OCI-LY1 (cell line): ENCODE results near the gene SGCD.

Experiments used
- H2AFZ ChIP-seq: fragments of 200-600 bp; sonication (generic), shearing (Covaris generic); 2 replicates; pipeline ENCODE4 v1.6.0; 2014; ENCODE audit warnings: antibody characterized with exemption, mild to moderate bottlenecking, low read length
- H3F3A ChIP-seq: fragments of 200-600 bp; sonication (generic), shearing (Covaris generic); 2 replicates; pipeline ENCODE4 v1.6.0; 2014; ENCODE audit warnings: mild to moderate bottlenecking, antibody characterized with exemption, low read length, moderate library complexity; ENCODE audit not compliant: insufficient read depth
- H3K27ac ChIP-seq: fragments of 200-600 bp; sonication (generic); 2 replicates; pipeline ENCODE4 v1.5.1; 2014; ENCODE audit warnings: low read length, mixed run types, mild to moderate bottlenecking, low read depth; ENCODE audit not compliant: poor library complexity, severe bottlenecking
- H3K27me3 ChIP-seq: fragments of 200-600 bp; sonication (generic); 2 replicates; pipeline ENCODE4 v1.6.0; 2014; ENCODE audit warnings: antibody characterized with exemption, mild to moderate bottlenecking, low read length, moderate library complexity; ENCODE audit not compliant: insufficient read depth
- H3K36me3 ChIP-seq: fragments of 200-600 bp; sonication (generic); 2 replicates; pipeline ENCODE4 v1.6.1; 2014; ENCODE audit warnings: mild to moderate bottlenecking, antibody characterized with exemption, low read length, moderate library complexity, mixed read lengths; ENCODE audit not compliant: insufficient read depth
- H3K4me1 ChIP-seq: fragments of 200-600 bp; sonication (generic); 2 replicates; pipeline ENCODE4 v1.5.1; 2014; ENCODE audit warnings: mild to moderate bottlenecking, low read length, moderate library complexity; ENCODE audit not compliant: insufficient read depth, severe bottlenecking
- H3K4me2 ChIP-seq: fragments of 200-600 bp; sonication (generic), shearing (Covaris generic); 2 replicates; pipeline ENCODE4 v1.6.1; 2014; ENCODE audit warnings: low read length
- H3K4me3 ChIP-seq: fragments of 200-600 bp; sonication (generic); 2 replicates; pipeline ENCODE4 v1.5.1; 2014; ENCODE audit warnings: low read length, low read depth, mild to moderate bottlenecking, mixed read lengths; ENCODE audit not compliant: poor library complexity, severe bottlenecking
- H3K79me2 ChIP-seq: fragments of 200-600 bp; shearing (Covaris generic); 2 replicates; pipeline ENCODE4 v1.6.1; 2016; ENCODE audit warnings: mixed run types, low read length, mixed read lengths; ENCODE audit not compliant: insufficient read depth
- H3K9ac ChIP-seq: fragments of 200-600 bp; sonication (generic), shearing (Covaris generic); 2 replicates; pipeline ENCODE4 v1.6.1; 2014; ENCODE audit warnings: mild to moderate bottlenecking, low read length, mixed read lengths
- H3K9me2 ChIP-seq: fragments of 200-600 bp; sonication (generic), shearing (Covaris generic); 2 replicates; pipeline ENCODE4 v1.6.1; 2014; ENCODE audit warnings: low read depth, mild to moderate bottlenecking, low read length, mixed read lengths
- H3K9me3 ChIP-seq: fragments of 200-600 bp; shearing (Covaris generic); 2 replicates; pipeline ENCODE4 v1.6.1; 2014; ENCODE audit warnings: low read length, mixed read lengths
- H4K20me1 ChIP-seq: fragments of 200-600 bp; sonication (generic), shearing (Covaris generic); 2 replicates; pipeline ENCODE4 v1.6.0; 2016; ENCODE audit warnings: mild to moderate bottlenecking, low read length; ENCODE audit not compliant: insufficient read depth
- EZH2 ChIP-seq: fragments of 200-600 bp; sonication (generic), shearing (Covaris generic); IDR thresholded peaks from 2 replicates; pipeline ENCODE4 v1.8.0; 2017; ENCODE audit warnings: borderline replicate concordance, mixed run types, mild to moderate bottlenecking, antibody characterized with exemption, low read length, moderate library complexity, mixed read lengths
- TF ChIP-seq, protein P1 (sequence below): fragments of 200-600 bp; sonication (generic), shearing (Covaris generic); IDR thresholded peaks from 2 replicates; pipeline ENCODE4 v1.5.1; 2017; ENCODE audit warnings: mild to moderate bottlenecking, antibody characterized with exemption, low read length, moderate library complexity, mixed read lengths

SGCD gene

DNA sequence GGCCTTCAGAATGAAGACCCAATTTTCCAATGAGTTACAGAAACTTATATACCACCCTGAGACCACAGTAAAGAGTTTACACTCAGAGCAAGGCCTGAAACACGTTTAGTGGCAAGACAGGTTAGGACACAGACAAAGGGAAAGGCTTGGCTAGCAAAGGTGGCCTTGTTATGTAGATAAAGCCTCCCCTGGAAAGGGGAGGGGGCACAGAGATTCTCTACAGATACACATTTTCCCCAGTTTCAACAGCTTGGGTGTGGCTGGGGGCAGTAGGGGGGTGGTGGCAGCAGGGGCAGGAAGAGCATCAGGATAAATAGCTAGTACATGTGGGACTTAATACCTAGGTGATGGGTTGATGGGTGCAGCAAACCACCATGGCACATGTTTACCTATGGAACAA, 471.2 kb downstream of the SGCD start:
- Histone ChIP-seq H4K20me1 (no peaks in the 10 kb centered on the region), H3F3A (no peaks in the 10 kb centered on the region), H3K4me2 (no peak overlapping the region), H3K27me3 (no peaks in the 10 kb centered on the region), H3K4me3 (no peak overlapping the region), H3K79me2 (no peaks in the 10 kb centered on the region), H3K9me3 (no peaks in the 10 kb centered on the region), H3K4me1 (no peaks in the 10 kb centered on the region), H3K27ac (no peak overlapping the region), H3K9ac (no peak overlapping the region), H2AFZ (no peak overlapping the region), H3K36me3 (no peaks in the 10 kb centered on the region), H3K9me2 (no peaks in the 10 kb centered on the region)
- no peak for TF ChIP-seq EZH2
- TF ChIP-seq, protein P1, sequence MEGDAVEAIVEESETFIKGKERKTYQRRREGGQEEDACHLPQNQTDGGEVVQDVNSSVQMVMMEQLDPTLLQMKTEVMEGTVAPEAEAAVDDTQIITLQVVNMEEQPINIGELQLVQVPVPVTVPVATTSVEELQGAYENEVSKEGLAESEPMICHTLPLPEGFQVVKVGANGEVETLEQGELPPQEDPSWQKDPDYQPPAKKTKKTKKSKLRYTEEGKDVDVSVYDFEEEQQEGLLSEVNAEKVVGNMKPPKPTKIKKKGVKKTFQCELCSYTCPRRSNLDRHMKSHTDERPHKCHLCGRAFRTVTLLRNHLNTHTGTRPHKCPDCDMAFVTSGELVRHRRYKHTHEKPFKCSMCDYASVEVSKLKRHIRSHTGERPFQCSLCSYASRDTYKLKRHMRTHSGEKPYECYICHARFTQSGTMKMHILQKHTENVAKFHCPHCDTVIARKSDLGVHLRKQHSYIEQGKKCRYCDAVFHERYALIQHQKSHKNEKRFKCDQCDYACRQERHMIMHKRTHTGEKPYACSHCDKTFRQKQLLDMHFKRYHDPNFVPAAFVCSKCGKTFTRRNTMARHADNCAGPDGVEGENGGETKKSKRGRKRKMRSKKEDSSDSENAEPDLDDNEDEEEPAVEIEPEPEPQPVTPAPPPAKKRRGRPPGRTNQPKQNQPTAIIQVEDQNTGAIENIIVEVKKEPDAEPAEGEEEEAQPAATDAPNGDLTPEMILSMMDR = no peak

DNA sequence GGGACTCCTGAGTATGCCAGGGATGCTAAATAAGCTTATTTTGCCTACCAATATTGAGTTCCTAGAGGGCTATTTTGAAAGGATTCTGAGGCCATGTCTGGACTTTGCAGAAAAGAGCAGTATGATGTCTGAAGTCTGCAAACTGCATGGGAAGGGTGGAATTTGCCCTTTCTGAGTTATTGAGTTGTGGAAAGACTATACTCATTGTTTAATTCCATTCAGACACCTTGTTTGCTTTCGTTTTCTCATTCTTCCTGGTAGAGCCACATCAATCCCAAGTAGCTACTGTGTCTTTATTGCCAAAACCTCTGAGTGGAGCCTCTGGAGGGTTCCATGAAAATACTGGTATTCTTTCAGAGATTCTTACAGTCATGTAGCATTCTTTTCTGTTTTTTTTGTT, 472.2 kb downstream of the SGCD start:
- no peak overlapping the region for H3K9ac ChIP-seq
- H3K27ac ChIP-seq = no peak overlapping the region
- no peaks in the 10 kb centered on the region for H3K9me2 ChIP-seq
- no peak overlapping the region for H3K4me2 ChIP-seq
- H4K20me1 ChIP-seq = no peaks in the 10 kb centered on the region
- no peaks in the 10 kb centered on the region for H3K4me1 ChIP-seq
- H3F3A ChIP-seq = no peaks in the 10 kb centered on the region
- no peaks in the 10 kb centered on the region for H3K27me3 ChIP-seq
- TF ChIP-seq, protein P1 = no peak
- no peak for TF ChIP-seq EZH2
- H3K4me3 ChIP-seq = no peak overlapping the region
- H3K9me3 ChIP-seq = no peaks in the 10 kb centered on the region
- no peaks in the 10 kb centered on the region for H3K36me3 ChIP-seq
- H2AFZ ChIP-seq = no peak overlapping the region
- H3K79me2 ChIP-seq = no peaks in the 10 kb centered on the region

DNA sequence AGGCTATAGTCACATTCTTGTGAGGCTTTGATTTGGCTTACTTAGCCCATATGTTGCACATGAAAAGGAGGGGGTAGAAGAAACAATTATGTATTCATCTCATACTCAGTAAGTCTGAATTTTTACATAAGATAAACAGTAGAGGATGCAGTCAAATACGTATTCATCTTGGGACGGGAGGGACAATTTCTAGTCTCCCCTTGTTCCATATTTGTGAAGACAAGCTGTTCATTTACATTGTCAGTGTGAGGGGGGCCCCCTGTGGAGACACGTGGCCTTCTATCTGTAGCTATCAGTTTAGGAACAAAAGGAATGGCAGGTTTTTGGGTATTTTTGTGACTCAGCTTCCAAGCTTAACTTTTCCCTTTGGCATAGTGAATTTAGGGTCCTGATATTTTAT, 474.0 kb downstream of the SGCD start:
- Histone ChIP-seq H3F3A (no peaks in the 10 kb centered on the region), H3K4me1 (no peaks in the 10 kb centered on the region), H3K4me3 (no peak overlapping the region), H3K4me2 (no peak overlapping the region), H3K27ac (no peak overlapping the region), H3K9me3 (no peaks in the 10 kb centered on the region), H3K36me3 (no peaks in the 10 kb centered on the region), H2AFZ (no peak overlapping the region), H4K20me1 (no peaks in the 10 kb centered on the region), H3K9ac (no peak overlapping the region), H3K79me2 (no peaks in the 10 kb centered on the region), H3K27me3 (no peaks in the 10 kb centered on the region), H3K9me2 (no peaks in the 10 kb centered on the region)
- TF ChIP-seq, protein P1 = no peak
- no peak for TF ChIP-seq EZH2
